Left lobe of liver (tissue), 2 donors: ENCODE data around the gene DNAI1. TPM values are rescaled to one million over a fixed set of nuclear protein-coding genes. Genes with fewer than 3 reads are reported as not detected.

ENCODE experiments used
- ATAC-seq: fragments of 200-7000 bp; cut with Tn5 transposase; one replicate; pipeline ENCODE4 v1.9.1; 2020; ENCODE audit warnings: mild to moderate bottlenecking, moderate library complexity
- DNase-seq: peaks from one replicate; pipeline ENCODE4 v3.0.0-alpha.2; 2020; ENCODE audit warnings: low spot score
- total RNA-seq: library from RNA; stranded (reverse); gene quantifications from one replicate; pipeline ENCODE4 v1.2.1, GENCODE V29; 2021
- donor health status: DM: no; HTN: no; CAD: no; lungs with moderate emphysema.
- donor health status: DM: no; HTN: yes; CAD: no.

The DNAI1 gene
- total RNA-seq, 1 donor from 2014 or later: not detected

- DNase-seq (no peak), ATAC-seq (no peak)
Observed at GRCh38 chr9:34510497-34511468, 52.2 kb downstream of the DNAI1 start.

- ATAC-seq (peak; percentile 92), DNase-seq (no peak)
Observed at GRCh38 chr9:34512131-34513078, 53.8 kb downstream of the DNAI1 start.

- ATAC-seq (no peak), DNase-seq (no peak)
Observed at GRCh38 chr9:34513567-34514214, 55.1 kb downstream of the DNAI1 start.

- DNase-seq (no peak), ATAC-seq (no peak)
Observed at GRCh38 chr9:34514401-34514800, 55.8 kb downstream of the DNAI1 start.

- DNase-seq (no peak), ATAC-seq (no peak)
Observed at GRCh38 chr9:34514816-34515215, 56.2 kb downstream of the DNAI1 start.

- DNase-seq: no peak
- ATAC-seq: no peak
Observed at GRCh38 chr9:34515959-34516358, 57.4 kb downstream of the DNAI1 start.

GRCh38 chr9:34517185-34517584 lies 58.6 kb downstream of the DNAI1 start:
- ATAC-seq (no peak), DNase-seq (no peak)

- ATAC-seq (no peak), DNase-seq (no peak)
Observed at GRCh38 chr9:34518110-34518616, 59.6 kb downstream of the DNAI1 start.

- DNase-seq (no peak), ATAC-seq (no peak)
Observed at GRCh38 chr9:34518896-34519295, 60.3 kb downstream of the DNAI1 start.

GRCh38 chr9:34519321-34520020 lies 60.9 kb downstream of the DNAI1 start:
- no peak for ATAC-seq
- DNase-seq: no peak

- DNase-seq: no peak
- ATAC-seq: no peak
Observed at GRCh38 chr9:34520096-34520495, 61.5 kb downstream of the DNAI1 start.

GRCh38 chr9:34520505-34521385 lies 62.1 kb downstream of the DNAI1 start:
- DNase-seq: no peak
- no peak for ATAC-seq

- ATAC-seq (no peak), DNase-seq (no peak)
Observed at GRCh38 chr9:34521406-34522045, 62.9 kb downstream of the DNAI1 start.

GRCh38 chr9:34522091-34522887 lies 63.7 kb downstream of the DNAI1 start:
- ATAC-seq (no peak), DNase-seq (no peak)

- peak; percentile 94 for DNase-seq
- peak; percentile 96 for ATAC-seq
Observed at GRCh38 chr9:34522971-34523797, 64.6 kb downstream of the DNAI1 start, which contains the start of gene ENHO. Gene ENHO, minus strand, starts transcription at chr9:34522990. Its CDS starts 1,295 bp downstream, at chr9:34521695.

- ATAC-seq (no peak), DNase-seq (no peak)
Observed at GRCh38 chr9:34524349-34524748, 65.7 kb downstream of the DNAI1 start.

GRCh38 chr9:34526026-34526425 lies 67.4 kb downstream of the DNAI1 start:
- no peak for DNase-seq
- no peak for ATAC-seq
